K562 (cell line): ENCODE results near the gene ENKD1. TPM values are rescaled to one million over a fixed set of nuclear protein-coding genes. Genes with fewer than 3 reads are reported as not detected.

ENCODE experiments used
- ATAC-seq: fragments of 200-7000 bp; cut with Tn5 transposase; 3 replicates; pipeline ENCODE4 v1.9.1; 2020; ENCODE audit warnings: moderate library complexity
- BruUV-seq: library from RNA; stranded (reverse); fragments of 400-500 nt; replicated peaks from 2 replicates; lab custom pipeline; 2021; lab: Mats Ljungman, UMichigan
- CTCF ChIA-PET: fragments of 300-600 bp; formaldehyde crosslinking; extraction: SDS; loops from one replicate; lab custom pipeline; 2021; ENCODE audit warnings: low intra/inter-chr PET ratio; lab: Yijun Ruan, JAX
- POLR2A ChIA-PET: fragments of 300-600, 350-650 bp; sonication (Branson Sonifier 250); formaldehyde crosslinking; extraction: SDS; loops from one replicate; lab custom pipeline; 2021; ENCODE audit warnings: antibody characterized with exemption, inconsistent platforms; lab: Yijun Ruan, JAX
- DNase-seq, 4 experiments: peaks; one replicate each; pipeline versions ENCODE4 v3.0.0 to v3.0.0-alpha.2; 2011 to 2018; ENCODE audit warnings: low spot score in 3 of 4, mixed read lengths in 3 of 4; ENCODE audit errors: extremely low read depth in 1 of 4
- FAIRE-seq: peaks from 2 replicates; lab custom pipeline; 2011; peaks lifted over from hg19 to GRCh38; lab: Jason Lieb, UNC
- H2AFZ ChIP-seq: 2 replicates; pipeline ENCODE4 v1.6.0; 2011; ENCODE audit warnings: low read depth, low read length, control low read depth, inconsistent platforms
- H3K27ac ChIP-seq: fragments of 200-600 bp; 3 replicates; pipeline ENCODE4 v1.8.0; 2011; ENCODE audit warnings: low read depth, mild to moderate bottlenecking, control low read depth, inconsistent platforms, low read length, moderate library complexity, mixed read lengths; ENCODE audit errors: extremely low read depth
- H3K27me3 ChIP-seq, 2 experiments: fragments of 300-600 bp in 1 of 2; 2 replicates in 1 of 2; 3 replicates in 1 of 2; pipeline versions ENCODE4 v1.6.0 to v1.8.0; 2011; ENCODE audit warnings: inconsistent platforms in 2 of 2, low read length in 2 of 2, mild to moderate bottlenecking in 1 of 2, mixed read lengths in 1 of 2, moderate library complexity in 1 of 2; ENCODE audit not compliant: control insufficient read depth in 2 of 2, insufficient read depth in 2 of 2
- H3K36me3 ChIP-seq: fragments of 300-600 bp; 3 replicates; pipeline ENCODE4 v1.8.0; 2011; ENCODE audit warnings: mild to moderate bottlenecking, low read length, inconsistent platforms; ENCODE audit not compliant: control insufficient read depth, insufficient read depth
- H3K4me1 ChIP-seq, 2 experiments: fragments of 200-600 bp in 1 of 2; replicated peaks in 1 of 2; 2 replicates in 1 of 2; 3 replicates in 1 of 2; pipeline versions ENCODE4 v1.5.1 to v1.8.0; 2011; ENCODE audit warnings: inconsistent platforms in 2 of 2, low read length in 2 of 2, mild to moderate bottlenecking in 1 of 2, mixed read lengths in 1 of 2, moderate library complexity in 1 of 2; ENCODE audit not compliant: control insufficient read depth in 2 of 2, insufficient read depth in 2 of 2
- H3K4me2 ChIP-seq: 2 replicates; pipeline ENCODE4 v1.6.1; 2011; ENCODE audit warnings: low read length, control low read depth, inconsistent platforms, mixed read lengths; ENCODE audit not compliant: insufficient read depth
- H3K4me3 ChIP-seq: fragments of 200-600 bp; sonication (generic), shearing (Covaris generic); 2 replicates; pipeline ENCODE4 v1.5.1; 2016; ENCODE audit warnings: control low read depth, inconsistent platforms
- H3K79me2 ChIP-seq: fragments of 200-600 bp; 3 replicates; pipeline ENCODE4 v1.8.0; 2011; ENCODE audit warnings: low read length, inconsistent platforms; ENCODE audit not compliant: control insufficient read depth, insufficient read depth
- H3K9ac ChIP-seq, 2 experiments: 2 replicates each; pipeline versions ENCODE4 v1.6.0 to v1.6.1; 2011; ENCODE audit warnings: low read depth in 2 of 2, low read length in 2 of 2, control low read depth in 1 of 2, inconsistent platforms in 1 of 2, mild to moderate bottlenecking in 1 of 2, mixed read lengths in 1 of 2; ENCODE audit not compliant: insufficient read depth in 1 of 2
- H3K9me1 ChIP-seq: one replicate; pipeline ENCODE4 v1.6.0; 2011; ENCODE audit warnings: inconsistent platforms, mild to moderate bottlenecking, low read length, moderate library complexity; ENCODE audit not compliant: control insufficient read depth, insufficient read depth
- H3K9me3 ChIP-seq: replicated peaks from 2 replicates; pipeline ENCODE4 v1.5.1; 2011; ENCODE audit warnings: low read depth, low read length, inconsistent platforms; ENCODE audit not compliant: control insufficient read depth, insufficient read depth
- H4K20me1 ChIP-seq: replicated peaks from 2 replicates; pipeline ENCODE4 v1.6.1; 2011; ENCODE audit warnings: low read length, inconsistent platforms, mixed read lengths; ENCODE audit not compliant: control insufficient read depth, insufficient read depth
- CBX5 ChIP-seq: IDR thresholded peaks from 2 replicates; pipeline ENCODE4 v1.6.1; 2014; ENCODE audit warnings: low read depth, borderline replicate concordance
- NRF1 ChIP-seq, 2 experiments: fragments of 450-650 bp; IDR thresholded peaks in 1 of 2; conservative IDR thresholded peaks in 1 of 2; 2 replicates each; pipeline ENCODE4 v1.6.1; 2014; ENCODE audit warnings: mild to moderate bottlenecking in 2 of 2
- TFE3 ChIP-seq: fragments of 450-650 bp; formaldehyde crosslinking; IDR thresholded peaks from 2 replicates; pipeline ENCODE4 v1.4.0; 2020; ENCODE audit warnings: mild to moderate bottlenecking, mixed read lengths
- ZBTB8A ChIP-seq: fragments of 450-650 bp; IDR thresholded peaks from 2 replicates; pipeline ENCODE4 v1.6.1; 2018; ENCODE audit warnings: mild to moderate bottlenecking, moderate library complexity; ENCODE audit not compliant: partially characterized antibody
- ZNF143 ChIP-seq: sonication (generic); formaldehyde crosslinking; IDR thresholded peaks from 2 replicates; pipeline ENCODE4 v1.9.0; 2022; ENCODE audit warnings: mild to moderate bottlenecking, missing genetic modification reagents
- ZNF780A ChIP-seq: fragments of 250-450 bp; sonication (Bioruptor Pico); IDR thresholded peaks from 2 replicates; pipeline ENCODE4 v1.5.0; 2021; ENCODE audit warnings: mild to moderate bottlenecking
- WGBS: fragments of 100-300 bp; shearing (Covaris generic); methylation state at CpG from one replicate; pipeline ENCODE4 v1.1.6; 2016; ENCODE audit warnings: low coverage, mixed read lengths; ENCODE audit not compliant: insufficient coverage; ENCODE audit errors: missing lambda C conversion rate; 5-methylcytosine and 5-hydroxymethylcytosine counted together
- in situ Hi-C: fragments of 300-500 bp; cut with MboI; formaldehyde crosslinking; loops from 4 replicates; pipeline ENCODE4 v1.15.0; 2018; ENCODE audit warnings: inconsistent platforms, mixed read lengths
- intact Hi-C: fragments of 100-400 bp; cut with micrococcal nuclease; formaldehyde crosslinking; loops from 2 replicates; pipeline ENCODE4 v1.14.2; 2022
- polyA plus RNA-seq, 8 experiments: library from polyadenylated mRNA; depleted of rRNA in 4 of 8; stranded (reverse) in 5 of 8; unstranded in 3 of 8; fragments of >200 nt; fragmentation: Nextera tagmentation in 2 of 8; fragmentation: Illumina TruSeq in 1 of 8; extraction: Ambion mirVana in 2 of 8; extraction: Trizol in 1 of 8; gene quantifications; 2 replicates each; pipeline versions ENCODE4 v1.2.1 to v1.2.3, GENCODE V29; 2011 to 2014; ENCODE audit warnings: inconsistent platforms in 1 of 8, missing spikeins in 1 of 8
- total RNA-seq, 7 experiments: library from RNA; depleted of rRNA in 6 of 7; stranded (reverse); fragments of >200 nt in 6 of 7; fragmentation: Illumina TruSeq in 2 of 7; extraction: Trizol in 2 of 7; gene quantifications; 2 replicates each; pipeline versions ENCODE4 v1.2.1 to v1.2.3, GENCODE V29; 2011 to 2021; ENCODE audit warnings: low replicate concordance in 1 of 7
- TF ChIP-seq, protein P1 (sequence below): sonication (generic); formaldehyde crosslinking; IDR thresholded peaks from 2 replicates; pipeline ENCODE4 v1.8.0; 2022; ENCODE audit warnings: mild to moderate bottlenecking, missing genetic modification reagents
- TF ChIP-seq, protein P2 (sequence below): fragments of 450-650 bp; IDR thresholded peaks from 2 replicates; pipeline ENCODE4 v1.6.1; 2016; ENCODE audit warnings: mild to moderate bottlenecking

The ENKD1 gene
- total and polyA plus RNA-seq, 9 of the 15 experiments (the other 6 are each of a cell fraction or from before 2014, with no cell fraction given) = 1.1 to 26.9 (median 8.3) TPM

DNA sequence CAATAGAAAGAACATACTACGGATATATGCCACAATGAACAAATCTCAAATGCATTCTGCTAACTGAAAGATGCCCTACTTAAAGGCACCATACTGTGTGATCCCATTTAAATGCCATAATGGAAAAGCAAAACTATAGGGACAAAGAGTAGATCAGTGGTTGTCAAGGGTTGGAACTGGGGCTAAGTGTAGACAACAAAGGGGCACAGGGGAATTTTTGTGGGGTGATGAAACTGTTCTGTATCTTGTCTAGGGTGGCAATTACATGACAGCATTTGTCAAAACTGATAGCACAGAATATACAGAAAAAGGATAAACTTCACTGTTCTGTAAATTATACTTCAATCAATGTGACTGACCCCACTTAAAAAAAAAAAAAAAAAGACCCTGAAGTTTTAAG is 34.9 kb upstream of the ENKD1 start:
- FAIRE-seq = no peak
- Histone ChIP-seq H3K9ac (no peak overlapping the region), H3K79me2 (no peaks in the 10 kb centered on the region), H3K27ac (no peak overlapping the region), H3K36me3 (peaks cover 8% of the 10 kb centered on the region; the same call in 1 of the 3 replicates), H2AFZ (no peak overlapping the region), H3K4me2 (no peak overlapping the region), H3K9me1 (no peaks in the 10 kb centered on the region), H3K27me3 (no peaks in the 10 kb centered on the region), H3K4me3 (no peak overlapping the region), H3K9me3 (peaks cover 3% of the 10 kb centered on the region), H4K20me1 (no peaks in the 10 kb centered on the region), H3K4me1 (no peaks in the 10 kb centered on the region)
- TF ChIP-seq TFE3 (CRISPR knock-in tag) = no peak
- TF ChIP-seq, protein P1, sequence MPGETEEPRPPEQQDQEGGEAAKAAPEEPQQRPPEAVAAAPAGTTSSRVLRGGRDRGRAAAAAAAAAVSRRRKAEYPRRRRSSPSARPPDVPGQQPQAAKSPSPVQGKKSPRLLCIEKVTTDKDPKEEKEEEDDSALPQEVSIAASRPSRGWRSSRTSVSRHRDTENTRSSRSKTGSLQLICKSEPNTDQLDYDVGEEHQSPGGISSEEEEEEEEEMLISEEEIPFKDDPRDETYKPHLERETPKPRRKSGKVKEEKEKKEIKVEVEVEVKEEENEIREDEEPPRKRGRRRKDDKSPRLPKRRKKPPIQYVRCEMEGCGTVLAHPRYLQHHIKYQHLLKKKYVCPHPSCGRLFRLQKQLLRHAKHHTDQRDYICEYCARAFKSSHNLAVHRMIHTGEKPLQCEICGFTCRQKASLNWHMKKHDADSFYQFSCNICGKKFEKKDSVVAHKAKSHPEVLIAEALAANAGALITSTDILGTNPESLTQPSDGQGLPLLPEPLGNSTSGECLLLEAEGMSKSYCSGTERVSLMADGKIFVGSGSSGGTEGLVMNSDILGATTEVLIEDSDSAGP (CRISPR knock-in tag) = no peak
- TF ChIP-seq ZNF780A = no peak
- TF ChIP-seq NRF1 (conservative IDR thresholded peaks at IDR 0.05 in 1 of 2, IDR thresholded peaks at IDR 0.05 in 1 of 2) = no peak
- TF ChIP-seq, protein P2, sequence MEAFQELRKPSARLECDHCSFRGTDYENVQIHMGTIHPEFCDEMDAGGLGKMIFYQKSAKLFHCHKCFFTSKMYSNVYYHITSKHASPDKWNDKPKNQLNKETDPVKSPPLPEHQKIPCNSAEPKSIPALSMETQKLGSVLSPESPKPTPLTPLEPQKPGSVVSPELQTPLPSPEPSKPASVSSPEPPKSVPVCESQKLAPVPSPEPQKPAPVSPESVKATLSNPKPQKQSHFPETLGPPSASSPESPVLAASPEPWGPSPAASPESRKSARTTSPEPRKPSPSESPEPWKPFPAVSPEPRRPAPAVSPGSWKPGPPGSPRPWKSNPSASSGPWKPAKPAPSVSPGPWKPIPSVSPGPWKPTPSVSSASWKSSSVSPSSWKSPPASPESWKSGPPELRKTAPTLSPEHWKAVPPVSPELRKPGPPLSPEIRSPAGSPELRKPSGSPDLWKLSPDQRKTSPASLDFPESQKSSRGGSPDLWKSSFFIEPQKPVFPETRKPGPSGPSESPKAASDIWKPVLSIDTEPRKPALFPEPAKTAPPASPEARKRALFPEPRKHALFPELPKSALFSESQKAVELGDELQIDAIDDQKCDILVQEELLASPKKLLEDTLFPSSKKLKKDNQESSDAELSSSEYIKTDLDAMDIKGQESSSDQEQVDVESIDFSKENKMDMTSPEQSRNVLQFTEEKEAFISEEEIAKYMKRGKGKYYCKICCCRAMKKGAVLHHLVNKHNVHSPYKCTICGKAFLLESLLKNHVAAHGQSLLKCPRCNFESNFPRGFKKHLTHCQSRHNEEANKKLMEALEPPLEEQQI = no peak
- TF ChIP-seq ZNF143 (CRISPR knock-in tag) = no peak
- TF ChIP-seq ZBTB8A = no peak
- TF ChIP-seq CBX5 = no peak
- ATAC-seq = no peak
- intact Hi-C loops (no loop called here), in situ Hi-C loops (no loop called here)
- WGBS = 91% methylated on average over 1 of the region's 1 CpG
- ChIA-PET CTCF (interaction anchor here (0.7 kb wide), 1 partner anchor 205 kb away, joined by 3 read pairs; no protein-coding TSS in a partner anchor), POLR2A (no interaction called here)
- no peak for DNase-seq
- BruUV-seq = no TSS peak
